Measurements from ENCODE around the gene TSPEAR.

TSPEAR gene

DNA sequence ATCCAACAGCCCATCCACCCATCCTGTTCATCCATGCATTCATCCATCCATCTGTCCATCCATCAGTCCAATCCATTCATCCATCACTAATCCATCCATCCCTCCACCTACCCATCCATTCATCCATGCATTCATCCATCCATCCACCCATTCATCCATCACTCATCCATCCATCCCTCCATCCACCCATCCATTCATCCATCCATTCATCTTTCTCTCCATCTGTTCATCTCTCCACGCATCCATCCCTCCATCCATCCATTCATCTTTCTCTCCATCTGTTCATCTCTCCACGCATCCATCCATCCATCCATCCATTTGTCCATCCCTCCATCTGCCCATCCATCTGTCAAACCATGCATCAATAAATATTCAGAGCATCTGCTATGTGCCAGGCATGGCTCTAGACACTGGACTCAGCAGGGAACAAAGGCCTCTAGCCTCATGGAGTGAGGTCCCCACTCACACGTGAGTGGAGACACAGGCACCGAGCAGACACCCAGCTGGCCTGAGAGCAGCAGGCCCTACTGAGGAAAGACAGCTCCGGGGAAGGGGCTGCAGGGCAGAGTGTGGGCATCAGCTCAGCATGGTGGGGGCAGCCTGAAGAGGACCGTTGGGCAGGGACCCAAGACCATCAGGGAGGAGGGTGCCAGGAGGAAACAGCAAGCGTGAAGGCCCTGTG is 181.0 kb downstream of the TSPEAR start:
- Mint-ChIP-seq H3K36me3 (ENCODE audit: low read depth) (no peaks in the 10 kb centered on the region), H3K9me3 (no peaks in the 10 kb centered on the region), H3K27me3 (ENCODE audit: low read depth) (peaks cover 16% of the 10 kb centered on the region), H3K4me1 (no peaks in the 10 kb centered on the region), H3K4me3 (no peak overlapping the region), H3K27ac (no peak overlapping the region)
- TF ChIP-seq, protein P1, sequence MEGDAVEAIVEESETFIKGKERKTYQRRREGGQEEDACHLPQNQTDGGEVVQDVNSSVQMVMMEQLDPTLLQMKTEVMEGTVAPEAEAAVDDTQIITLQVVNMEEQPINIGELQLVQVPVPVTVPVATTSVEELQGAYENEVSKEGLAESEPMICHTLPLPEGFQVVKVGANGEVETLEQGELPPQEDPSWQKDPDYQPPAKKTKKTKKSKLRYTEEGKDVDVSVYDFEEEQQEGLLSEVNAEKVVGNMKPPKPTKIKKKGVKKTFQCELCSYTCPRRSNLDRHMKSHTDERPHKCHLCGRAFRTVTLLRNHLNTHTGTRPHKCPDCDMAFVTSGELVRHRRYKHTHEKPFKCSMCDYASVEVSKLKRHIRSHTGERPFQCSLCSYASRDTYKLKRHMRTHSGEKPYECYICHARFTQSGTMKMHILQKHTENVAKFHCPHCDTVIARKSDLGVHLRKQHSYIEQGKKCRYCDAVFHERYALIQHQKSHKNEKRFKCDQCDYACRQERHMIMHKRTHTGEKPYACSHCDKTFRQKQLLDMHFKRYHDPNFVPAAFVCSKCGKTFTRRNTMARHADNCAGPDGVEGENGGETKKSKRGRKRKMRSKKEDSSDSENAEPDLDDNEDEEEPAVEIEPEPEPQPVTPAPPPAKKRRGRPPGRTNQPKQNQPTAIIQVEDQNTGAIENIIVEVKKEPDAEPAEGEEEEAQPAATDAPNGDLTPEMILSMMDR (IDR thresholded peaks at IDR 0.05; ENCODE audit: unreplicated experiment in 3 of 3), result no peak

DNA sequence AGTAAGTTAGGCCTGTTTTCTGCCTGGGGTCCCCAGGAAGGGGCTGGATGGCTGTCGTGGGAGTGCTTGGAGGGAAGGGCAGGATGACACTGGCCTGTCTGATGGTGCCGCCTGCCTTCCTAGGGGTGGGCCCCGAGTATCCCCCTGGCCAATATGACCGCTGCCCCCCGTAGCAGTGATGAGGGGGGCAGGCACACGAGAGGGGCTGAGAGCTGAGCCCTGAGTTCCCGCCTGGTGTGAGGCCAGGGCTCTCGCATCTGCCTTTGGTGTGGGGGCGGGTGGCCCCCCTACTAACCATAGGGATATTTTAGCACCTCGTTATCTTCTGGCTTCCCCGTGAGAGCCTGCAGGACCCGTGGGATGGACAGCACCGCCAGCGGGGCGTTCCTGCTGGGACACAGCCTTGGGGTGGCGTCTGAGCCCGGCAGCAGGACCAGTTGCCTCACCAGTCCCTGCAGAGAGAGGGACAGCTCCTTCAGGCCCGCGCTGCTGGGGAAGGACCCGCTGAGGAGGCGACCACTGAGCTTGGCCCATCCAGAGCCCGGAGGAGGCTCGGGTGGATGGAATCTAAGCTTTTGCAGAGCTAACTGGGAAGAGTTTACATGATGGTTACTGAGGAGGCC is 181.8 kb downstream of the TSPEAR start:
- TF ChIP-seq, protein P1 (IDR thresholded peaks at IDR 0.05; ENCODE audit: unreplicated experiment in 3 of 3), result no peak
- Mint-ChIP-seq H3K36me3 (ENCODE audit: low read depth) (no peaks in the 10 kb centered on the region), H3K27ac (no peak overlapping the region)

DNA sequence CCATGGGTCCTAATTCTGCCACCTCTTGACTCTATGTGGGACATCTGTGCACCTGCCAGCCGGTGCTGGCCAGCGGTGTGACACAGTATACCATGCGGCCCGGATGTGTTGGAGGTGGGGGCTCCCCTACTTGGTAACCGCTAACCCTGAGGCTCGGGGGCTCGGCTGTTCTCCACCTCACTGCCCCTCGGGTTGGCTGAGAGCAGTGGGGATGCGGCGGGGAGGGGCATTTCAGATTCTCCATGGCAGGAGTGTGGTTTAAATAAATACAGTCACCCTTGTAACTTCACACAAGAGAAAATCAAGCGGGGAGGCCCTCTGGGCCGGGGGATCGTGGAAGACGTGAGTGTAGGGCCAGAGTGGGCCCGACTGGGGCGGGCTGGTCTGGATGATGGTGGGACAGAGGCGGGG is 182.4 kb downstream of the TSPEAR start:
- Mint-ChIP-seq H3K36me3 (ENCODE audit: low read depth) (no peaks in the 10 kb centered on the region), H3K4me1 (no peaks in the 10 kb centered on the region), H3K9me3 (no peaks in the 10 kb centered on the region), H3K27ac (no peak overlapping the region), H3K4me3 (no peak overlapping the region), H3K27me3 (ENCODE audit: low read depth) (peaks cover 11% of the 10 kb centered on the region)
- TF ChIP-seq, protein P1 (IDR thresholded peaks at IDR 0.05; ENCODE audit: unreplicated experiment in 3 of 3), result no peak

More for the DNA sequence above, 181.8 kb downstream of the TSPEAR start:
- Mint-ChIP-seq H3K27me3 (ENCODE audit: low read depth) (peaks cover 11% of the 10 kb centered on the region), H3K4me1 (no peaks in the 10 kb centered on the region), H3K4me3 (no peak overlapping the region), H3K9me3 (no peaks in the 10 kb centered on the region)

DNA sequence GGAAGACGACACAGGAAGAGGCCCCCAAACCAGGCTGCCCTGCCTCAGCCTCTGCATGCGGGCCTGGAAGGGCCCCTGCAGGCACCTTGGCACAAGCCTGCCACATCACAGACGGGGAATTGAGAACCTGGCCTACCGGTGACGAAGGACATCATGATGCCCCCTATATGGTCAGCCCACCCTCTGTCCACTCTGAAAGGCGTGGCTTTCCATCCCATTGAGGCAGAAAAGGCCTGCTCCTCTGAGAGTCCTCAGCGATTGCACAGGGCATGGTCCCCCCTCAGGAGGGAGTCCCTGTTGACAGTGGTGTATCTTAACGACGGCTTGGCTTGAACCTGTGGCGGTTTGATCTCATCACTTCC is 182.8 kb downstream of the TSPEAR start:
- H3K4me1 Mint-ChIP-seq, result no peaks in the 10 kb centered on the region
- no peak overlapping the region for H3K4me3 Mint-ChIP-seq
- TF ChIP-seq, protein P1 (IDR thresholded peaks at IDR 0.05; ENCODE audit: unreplicated experiment in 3 of 3), result no peak
- no peak overlapping the region for H3K27ac Mint-ChIP-seq
- H3K9me3 Mint-ChIP-seq, result no peaks in the 10 kb centered on the region
- H3K36me3 Mint-ChIP-seq (ENCODE audit: low read depth), result no peaks in the 10 kb centered on the region
- H3K27me3 Mint-ChIP-seq (ENCODE audit: low read depth), result peaks cover 11% of the 10 kb centered on the region

DNA sequence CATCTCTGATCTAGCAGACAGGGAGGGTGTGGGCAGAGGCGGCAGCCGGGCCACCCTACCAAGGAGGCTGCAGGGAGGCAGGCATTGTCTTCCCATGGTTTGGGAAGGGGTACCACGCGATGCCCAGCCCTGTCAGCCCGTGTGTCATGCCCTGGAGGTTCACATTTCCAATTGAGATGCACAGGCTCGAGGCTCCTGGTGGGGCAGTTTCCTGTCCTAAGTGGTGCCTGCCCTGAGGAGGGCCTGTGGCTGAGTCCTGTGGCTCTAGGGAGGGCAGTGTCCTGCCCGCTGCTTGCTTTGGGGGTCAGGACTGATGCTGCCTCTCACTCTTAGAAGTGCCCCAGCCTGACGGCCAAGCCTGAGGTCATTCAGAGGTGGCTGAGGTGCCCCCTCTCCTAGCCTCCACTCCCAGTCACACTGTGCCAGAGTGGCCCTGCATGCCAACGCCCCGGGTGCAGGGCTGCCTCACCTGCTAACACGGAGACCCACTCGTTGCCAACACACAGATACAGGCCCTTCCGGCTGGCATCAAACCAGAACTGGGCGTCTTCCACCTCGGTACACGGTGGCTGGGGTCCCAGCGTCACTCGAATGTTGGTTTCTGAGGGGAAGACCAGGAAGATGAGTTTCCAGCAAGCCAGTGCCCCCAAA is 183.3 kb downstream of the TSPEAR start:
- Mint-ChIP-seq H3K4me3 (no peak overlapping the region), H3K36me3 (ENCODE audit: low read depth) (no peaks in the 10 kb centered on the region), H3K27me3 (ENCODE audit: low read depth) (peaks cover 11% of the 10 kb centered on the region), H3K4me1 (no peaks in the 10 kb centered on the region), H3K27ac (no peak overlapping the region), H3K9me3 (no peaks in the 10 kb centered on the region)
- TF ChIP-seq, protein P1 (IDR thresholded peaks at IDR 0.05; ENCODE audit: unreplicated experiment in 3 of 3), result no peak

Measured in nephron (organoid).